Neural crest cell (in vitro differentiated cells): ENCODE results near the gene FSTL4. TPM values are rescaled to one million over a fixed set of nuclear protein-coding genes. Genes with fewer than 3 reads are reported as not detected.

ENCODE experiments used
- DNase-seq: peaks from one replicate; pipeline ENCODE4 v3.0.0; 2021; ENCODE audit warnings: low read depth, mixed read lengths, low spot score
- H3K27ac Mint-ChIP-seq: one replicate; pipeline ENCODE4 v1.8.0; 2021; ENCODE audit warnings: mild to moderate bottlenecking, mixed read lengths; ENCODE audit not compliant: unreplicated experiment
- H3K27me3 Mint-ChIP-seq: 2 replicates; pipeline ENCODE4 v1.8.0; 2021; ENCODE audit warnings: low read depth, mild to moderate bottlenecking, mixed read lengths
- H3K36me3 Mint-ChIP-seq: 2 replicates; pipeline ENCODE4 v1.8.0; 2021; ENCODE audit warnings: low read depth, mild to moderate bottlenecking, mixed read lengths
- H3K4me1 Mint-ChIP-seq: 2 replicates; pipeline ENCODE4 v1.8.0; 2021; ENCODE audit warnings: mixed read lengths
- H3K4me3 Mint-ChIP-seq: one replicate; pipeline ENCODE4 v1.8.0; 2021; ENCODE audit warnings: mild to moderate bottlenecking, mixed read lengths
- H3K9me3 Mint-ChIP-seq: 2 replicates; pipeline ENCODE4 v1.8.0; 2021; ENCODE audit warnings: mixed read lengths
- total RNA-seq: library from RNA; stranded (reverse); gene quantifications from 2 replicates; pipeline ENCODE4 v1.2.1, GENCODE V29; 2021
- TF ChIP-seq, protein P1 (sequence below): fragments of 200-600 bp; sonication (generic); conservative IDR thresholded peaks from 2 replicates; pipeline ENCODE4 v1.5.0; 2021; ENCODE audit warnings: antibody characterized with exemption, mild to moderate bottlenecking

FSTL4 gene
- total RNA-seq, 1 donor from 2014 or later = 2.0 TPM

DNA sequence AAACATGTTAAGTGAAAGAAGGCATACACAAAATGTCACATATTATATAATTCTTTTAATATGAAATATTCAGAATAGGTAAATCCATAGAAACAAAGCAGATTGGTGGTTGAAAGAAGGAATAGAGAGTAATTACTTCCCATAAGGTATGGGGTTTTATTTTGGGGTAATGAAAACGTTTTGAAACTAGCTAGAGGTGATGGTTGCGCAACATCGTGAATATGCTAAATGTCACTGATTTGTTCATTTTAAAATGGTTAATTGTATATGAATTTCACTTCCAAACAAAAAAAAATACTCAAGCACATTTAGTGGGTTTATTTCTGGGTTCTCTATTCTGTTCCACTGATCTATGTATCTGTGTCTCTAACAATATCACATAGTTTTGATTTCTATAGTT lies 12.0 kb upstream of the FSTL4 start:
- H3K4me3 Mint-ChIP-seq = no peak overlapping the region
- peaks cover 33% of the 10 kb centered on the region for H3K27me3 Mint-ChIP-seq
- H3K9me3 Mint-ChIP-seq = peaks cover 7% of the 10 kb centered on the region
- H3K27ac Mint-ChIP-seq = no peak overlapping the region
- H3K36me3 Mint-ChIP-seq = no peaks in the 10 kb centered on the region
- DNase-seq = no peak
- TF ChIP-seq, protein P1, sequence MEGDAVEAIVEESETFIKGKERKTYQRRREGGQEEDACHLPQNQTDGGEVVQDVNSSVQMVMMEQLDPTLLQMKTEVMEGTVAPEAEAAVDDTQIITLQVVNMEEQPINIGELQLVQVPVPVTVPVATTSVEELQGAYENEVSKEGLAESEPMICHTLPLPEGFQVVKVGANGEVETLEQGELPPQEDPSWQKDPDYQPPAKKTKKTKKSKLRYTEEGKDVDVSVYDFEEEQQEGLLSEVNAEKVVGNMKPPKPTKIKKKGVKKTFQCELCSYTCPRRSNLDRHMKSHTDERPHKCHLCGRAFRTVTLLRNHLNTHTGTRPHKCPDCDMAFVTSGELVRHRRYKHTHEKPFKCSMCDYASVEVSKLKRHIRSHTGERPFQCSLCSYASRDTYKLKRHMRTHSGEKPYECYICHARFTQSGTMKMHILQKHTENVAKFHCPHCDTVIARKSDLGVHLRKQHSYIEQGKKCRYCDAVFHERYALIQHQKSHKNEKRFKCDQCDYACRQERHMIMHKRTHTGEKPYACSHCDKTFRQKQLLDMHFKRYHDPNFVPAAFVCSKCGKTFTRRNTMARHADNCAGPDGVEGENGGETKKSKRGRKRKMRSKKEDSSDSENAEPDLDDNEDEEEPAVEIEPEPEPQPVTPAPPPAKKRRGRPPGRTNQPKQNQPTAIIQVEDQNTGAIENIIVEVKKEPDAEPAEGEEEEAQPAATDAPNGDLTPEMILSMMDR = no peak
- no peaks in the 10 kb centered on the region for H3K4me1 Mint-ChIP-seq

DNA sequence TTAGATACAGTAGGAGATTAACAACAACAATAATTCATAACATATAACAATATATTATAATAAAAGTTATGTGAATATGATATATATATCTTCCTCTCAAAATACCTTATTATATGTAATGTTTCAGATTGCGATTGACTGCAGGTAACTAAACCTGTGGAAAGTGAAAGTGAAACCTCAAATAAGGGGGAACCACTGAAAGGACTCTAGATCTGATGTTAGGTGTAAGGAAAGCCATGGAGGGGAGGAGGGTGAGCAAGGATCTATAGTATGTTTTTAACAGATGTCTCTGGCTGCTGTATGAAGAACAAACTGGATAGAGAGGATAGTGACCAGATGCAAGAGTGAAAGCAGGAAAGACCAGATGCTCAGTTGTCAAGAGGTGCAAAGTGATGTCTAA lies 5.8 kb upstream of the FSTL4 start:
- H3K9me3 Mint-ChIP-seq = peaks cover 2% of the 10 kb centered on the region
- no peak overlapping the region for H3K27ac Mint-ChIP-seq
- no peak for DNase-seq
- peaks cover 6% of the 10 kb centered on the region for H3K4me1 Mint-ChIP-seq
- peaks cover 66% of the 10 kb centered on the region for H3K27me3 Mint-ChIP-seq
- TF ChIP-seq, protein P1 = no peak
- H3K4me3 Mint-ChIP-seq = no peak overlapping the region
- H3K36me3 Mint-ChIP-seq = no peaks in the 10 kb centered on the region

DNA sequence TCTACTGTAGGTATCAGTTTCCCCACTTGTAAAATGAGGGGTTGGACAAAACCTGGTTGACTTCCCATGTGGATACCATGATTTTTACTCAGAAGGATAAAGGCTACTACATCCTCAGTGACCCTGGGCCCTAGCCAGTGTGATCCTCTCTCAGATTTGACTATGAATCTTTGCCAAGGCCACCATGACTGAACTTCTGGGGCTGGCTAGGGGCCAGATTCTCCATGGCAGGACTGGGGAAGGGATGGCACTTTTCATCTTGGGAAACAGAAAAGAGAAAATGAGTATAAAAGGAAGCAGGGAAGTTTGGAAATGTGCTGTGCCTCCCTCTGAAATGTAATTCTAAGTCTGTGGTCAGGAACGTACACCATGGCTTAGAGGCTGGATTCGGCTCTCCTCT lies 1.4 kb upstream of the FSTL4 start:
- Mint-ChIP-seq H3K27ac (no peak overlapping the region), H3K36me3 (no peaks in the 10 kb centered on the region), H3K9me3 (no peaks in the 10 kb centered on the region), H3K4me1 (peaks cover 14% of the 10 kb centered on the region), H3K4me3 (peak overlapping the region; percentile 58), H3K27me3 (peaks cover 76% of the 10 kb centered on the region)
- TF ChIP-seq, protein P1 = no peak
- DNase-seq = no peak

DNA sequence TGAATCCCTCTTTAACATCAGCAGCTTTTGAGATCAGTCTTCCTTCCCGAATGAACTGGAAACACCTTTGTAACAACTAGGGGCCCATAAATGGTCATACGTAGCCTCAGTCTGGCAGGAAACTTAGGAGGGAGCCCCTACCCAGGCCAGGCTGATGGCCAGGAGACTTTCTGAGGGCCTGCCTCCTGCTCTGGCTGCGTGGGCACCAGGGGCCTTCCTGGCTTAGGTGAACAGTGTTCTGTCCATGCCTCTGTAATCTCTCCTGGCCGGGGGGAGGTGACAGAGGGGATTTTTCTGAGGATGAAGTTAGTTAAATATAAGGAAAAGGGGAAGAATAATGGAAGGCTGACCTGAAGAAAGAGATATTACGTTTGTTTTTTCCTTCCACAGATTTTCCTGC lies 843 bp upstream of the FSTL4 start:
- no peaks in the 10 kb centered on the region for H3K9me3 Mint-ChIP-seq
- TF ChIP-seq, protein P1 = no peak
- H3K27me3 Mint-ChIP-seq = peaks cover 78% of the 10 kb centered on the region
- H3K4me1 Mint-ChIP-seq = peaks cover 14% of the 10 kb centered on the region
- peak overlapping the region; percentile 79 for H3K4me3 Mint-ChIP-seq
- H3K36me3 Mint-ChIP-seq = no peaks in the 10 kb centered on the region
- DNase-seq = no peak
- H3K27ac Mint-ChIP-seq = no peak overlapping the region

DNA sequence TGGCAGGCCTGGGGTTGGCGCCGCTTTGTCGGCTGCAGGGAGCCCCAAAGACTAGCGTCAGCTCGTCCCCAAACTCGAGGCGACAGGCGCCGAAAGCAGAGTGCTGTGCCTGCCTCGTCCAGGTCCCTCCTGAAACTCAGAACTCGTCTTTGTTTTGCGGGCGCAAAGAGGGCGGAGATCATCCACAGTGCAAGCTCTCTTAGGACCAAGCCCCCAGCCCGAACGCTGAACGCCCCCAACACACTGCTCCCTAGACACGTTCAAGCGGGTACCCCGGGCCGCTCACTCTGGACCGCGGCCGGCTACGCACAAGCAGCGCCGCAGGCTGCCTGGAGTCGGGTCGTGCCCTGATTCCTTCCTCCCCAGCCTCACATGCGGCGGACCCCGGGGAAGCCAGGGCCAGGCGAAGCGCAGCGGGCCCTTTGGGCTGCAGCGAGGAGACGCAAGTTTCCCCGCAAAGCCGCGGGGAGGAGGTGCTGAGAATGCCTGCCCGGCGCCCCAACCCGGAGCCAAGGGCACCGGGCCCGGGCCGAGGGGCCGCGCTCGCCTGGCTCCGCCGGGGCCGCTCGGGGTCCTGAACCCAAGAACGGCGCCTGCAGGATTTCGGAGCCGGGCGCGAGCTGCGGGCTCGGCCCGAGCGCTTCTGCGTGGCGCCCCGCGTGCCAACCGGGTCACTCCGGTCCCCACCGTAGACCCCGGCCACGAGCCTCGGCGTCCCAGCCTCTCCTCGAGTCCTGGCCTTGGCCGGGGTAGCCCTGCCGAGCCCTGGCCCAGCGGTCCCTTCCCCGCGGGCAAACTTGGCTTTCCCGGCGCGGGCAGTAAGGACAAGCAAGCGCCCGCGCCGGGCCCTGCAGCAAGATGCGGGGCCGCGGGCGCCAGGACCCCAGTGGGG lies 738 bp downstream of the FSTL4 start:
- TF ChIP-seq, protein P1 = no peak
- Mint-ChIP-seq H3K36me3 (no peaks in the 10 kb centered on the region), H3K27ac (no peak overlapping the region), H3K4me3 (peak overlapping the region; percentile 80), H3K27me3 (peaks cover 78% of the 10 kb centered on the region), H3K9me3 (no peaks in the 10 kb centered on the region), H3K4me1 (peaks cover 8% of the 10 kb centered on the region)
- DNase-seq = peak; percentile 18
